Measurements from ENCODE around the gene SCGB1A1. TPM values are rescaled to one million over a fixed set of nuclear protein-coding genes. Genes with fewer than 3 reads are reported as not detected.

The SCGB1A1 gene
- total RNA-seq, 4 donors from 2014 or later = not detected

- Histone ChIP-seq H3K27me3 (no peaks in the 10 kb centered on the region), H3K36me3 (no peaks in the 10 kb centered on the region), H3K4me3 (no peak overlapping the region), H3K27ac (peak overlapping the region in 1 of 4 donors; percentile 30), H3K4me1 (peaks cover 0 to 42% (median 21%) of the 10 kb centered on the region in 4 donors), H3K9me3 (no peaks in the 10 kb centered on the region)
- TF ChIP-seq CTCF (IDR thresholded peaks at IDR 0.05) (no peak), EP300 (IDR thresholded peaks at IDR 0.05) (no peak), POLR2A (IDR thresholded peaks at IDR 0.05) (no peak)
- no peak for DNase-seq (ENCODE audit: low spot score in 2 of 2)
- WGBS, 2 donors = 54 to 59% methylated on average over 12 of the region's 12 CpGs
These were observed 25.7 kb upstream of the SCGB1A1 start for GRCh38 chr11:62393061-62393611.

GRCh38 chr11:62393735-62394134 is 25.1 kb upstream of the SCGB1A1 start:
- Histone ChIP-seq H3K36me3 (no peaks in the 10 kb centered on the region), H3K27ac (peak overlapping the region in 1 of 4 donors; percentile 30), H3K9me3 (no peaks in the 10 kb centered on the region), H3K4me1 (peaks cover 0 to 48% (median 27%) of the 10 kb centered on the region in 4 donors), H3K4me3 (no peak overlapping the region), H3K27me3 (no peaks in the 10 kb centered on the region)
- WGBS, 2 donors = 68 to 77% methylated on average over 5 of the region's 5 CpGs
- no peak for DNase-seq (ENCODE audit: low spot score in 2 of 2)
- no peak for TF ChIP-seq POLR2A (IDR thresholded peaks at IDR 0.05)
- no peak for TF ChIP-seq CTCF (IDR thresholded peaks at IDR 0.05)

GRCh38 chr11:62394825-62395538 is 23.9 kb upstream of the SCGB1A1 start:
- 1 to 11% methylated on average over 14 of the region's 14 CpGs for WGBS, 2 donors
- H3K4me3 ChIP-seq = peak overlapping the region in 3 of 4 donors; percentile 5 to 38 (median 12)
- H3K9me3 ChIP-seq = no peaks in the 10 kb centered on the region
- no peaks in the 10 kb centered on the region for H3K36me3 ChIP-seq
- DNase-seq (ENCODE audit: low spot score in 2 of 2) = peak; percentile 76 to 89
- H3K27ac ChIP-seq = peak overlapping the region; percentile 49 to 79 (median 58)
- H3K4me1 ChIP-seq = peaks cover 0 to 60% (median 40%) of the 10 kb centered on the region in 4 donors
- peak; percentile 74 to 76 for TF ChIP-seq EP300 (IDR thresholded peaks at IDR 0.05)
- peak; percentile 67 to 89 (median 70) for TF ChIP-seq CTCF (IDR thresholded peaks at IDR 0.05)
- TF ChIP-seq POLR2A (IDR thresholded peaks at IDR 0.05) = no peak
- no peaks in the 10 kb centered on the region for H3K27me3 ChIP-seq

- Histone ChIP-seq H3K36me3 (no peaks in the 10 kb centered on the region), H3K27ac (peak overlapping the region in 3 of 4 donors; percentile 12 to 89 (median 43)), H3K4me3 (no peak overlapping the region), H3K4me1 (peaks cover 0 to 71% (median 49%) of the 10 kb centered on the region in 4 donors), H3K9me3 (no peaks in the 10 kb centered on the region), H3K27me3 (no peaks in the 10 kb centered on the region)
- TF ChIP-seq EP300 (IDR thresholded peaks at IDR 0.05) (no peak), CTCF (IDR thresholded peaks at IDR 0.05) (no peak), POLR2A (IDR thresholded peaks at IDR 0.05) (no peak)
- no peak for DNase-seq (ENCODE audit: low spot score in 2 of 2)
- 87% methylated on average over 10 of the region's 10 CpGs for whole genome bisulfite sequencing, 2 donors
These were observed 22.8 kb upstream of the SCGB1A1 start for GRCh38 chr11:62395885-62396551.

Data from tibial nerve (tissue), 4 donors.